H9 (cell line): Measurements from ENCODE around the gene SSTR3. TPM values are rescaled to one million over a fixed set of nuclear protein-coding genes. Genes with fewer than 3 reads are reported as not detected.

ENCODE experiments used
- DNase-seq: peaks from one replicate; pipeline ENCODE4 v3.0.0-alpha.2; 2017
- H2AFZ ChIP-seq: one replicate; pipeline ENCODE4 v1.6.1; 2013; ENCODE audit warnings: mild to moderate bottlenecking, low read length, control low read depth, moderate library complexity
- H2AK5ac ChIP-seq: 2 replicates; pipeline ENCODE4 v1.6.1; 2013; ENCODE audit warnings: low read length, control low read depth, mixed read lengths; ENCODE audit not compliant: insufficient read length
- H2BK120ac ChIP-seq: one replicate; pipeline ENCODE4 v1.6.1; 2013; ENCODE audit warnings: low read depth, mild to moderate bottlenecking, low read length, control low read depth, inconsistent platforms; ENCODE audit not compliant: poor library complexity, severe bottlenecking
- H2BK12ac ChIP-seq: 2 replicates; pipeline ENCODE4 v1.6.1; 2013; ENCODE audit warnings: low read length, control low read depth, mixed read lengths, low read depth; ENCODE audit not compliant: insufficient read length
- H2BK15ac ChIP-seq: 2 replicates; pipeline ENCODE4 v1.6.1; 2013; ENCODE audit warnings: low read depth, low read length, control low read depth
- H2BK20ac ChIP-seq: one replicate; pipeline ENCODE4 v1.6.1; 2013; ENCODE audit warnings: low read depth, mild to moderate bottlenecking, low read length, control low read depth, inconsistent platforms; ENCODE audit not compliant: poor library complexity, severe bottlenecking
- H2BK5ac ChIP-seq: 2 replicates; pipeline ENCODE4 v1.6.1; 2013; ENCODE audit warnings: low read length, control low read depth, mixed read lengths; ENCODE audit not compliant: insufficient read length
- H3K14ac ChIP-seq: 2 replicates; pipeline ENCODE4 v1.6.1; 2013; ENCODE audit warnings: low read length, control low read depth; ENCODE audit not compliant: insufficient read depth
- H3K18ac ChIP-seq: 2 replicates; pipeline ENCODE4 v1.6.1; 2013; ENCODE audit warnings: low read depth, mild to moderate bottlenecking, mixed read lengths, low read length, control low read depth; ENCODE audit not compliant: insufficient read length
- H3K23ac ChIP-seq: 2 replicates; pipeline ENCODE4 v1.6.1; 2013; ENCODE audit warnings: low read length, control low read depth, mixed read lengths, low read depth; ENCODE audit not compliant: insufficient read length
- H3K23me2 ChIP-seq: 2 replicates; pipeline ENCODE4 v1.6.1; 2013; ENCODE audit warnings: low read depth, mild to moderate bottlenecking, mixed read lengths, low read length, control low read depth; ENCODE audit not compliant: insufficient read length, poor library complexity, severe bottlenecking
- H3K27ac ChIP-seq: 2 replicates; pipeline ENCODE4 v1.5.1; 2013; ENCODE audit warnings: low read length, control low read depth, mixed read lengths, low read depth; ENCODE audit not compliant: insufficient read length
- H3K27me3 ChIP-seq: 2 replicates; pipeline ENCODE4 v1.6.1; 2013; ENCODE audit warnings: low read length, control low read depth, inconsistent platforms; ENCODE audit not compliant: insufficient read depth
- H3K4ac ChIP-seq: 2 replicates; pipeline ENCODE4 v1.6.1; 2013; ENCODE audit warnings: low read depth, mild to moderate bottlenecking, control low read depth, inconsistent platforms, low read length, moderate library complexity
- H3K4me1 ChIP-seq: 2 replicates; pipeline ENCODE4 v1.6.1; 2013; ENCODE audit warnings: low read length, control low read depth, inconsistent platforms; ENCODE audit not compliant: insufficient read depth
- H3K4me2 ChIP-seq: 2 replicates; pipeline ENCODE4 v1.6.1; 2013; ENCODE audit warnings: low read length, control low read depth, mixed read lengths; ENCODE audit not compliant: insufficient read length, insufficient read depth
- H3K56ac ChIP-seq: 2 replicates; pipeline ENCODE4 v1.6.1; 2013; ENCODE audit warnings: low read depth, mild to moderate bottlenecking, mixed read lengths, low read length, control low read depth; ENCODE audit not compliant: insufficient read length
- H3K79me1 ChIP-seq: 2 replicates; pipeline ENCODE4 v1.6.1; 2013; ENCODE audit warnings: low read depth, mild to moderate bottlenecking, moderate library complexity, low read length, control low read depth, inconsistent platforms; ENCODE audit not compliant: insufficient read depth, poor library complexity, severe bottlenecking
- H3K79me2 ChIP-seq: 2 replicates; pipeline ENCODE4 v1.6.1; 2013; ENCODE audit warnings: low read length, control low read depth, inconsistent platforms; ENCODE audit not compliant: insufficient read depth
- H3K9ac ChIP-seq: 2 replicates; pipeline ENCODE4 v1.6.1; 2013; ENCODE audit warnings: low read length, control low read depth, mixed read lengths; ENCODE audit not compliant: insufficient read length; ENCODE audit errors: extremely low read depth
- H3K9me3 ChIP-seq: one replicate; pipeline ENCODE4 v1.6.1; 2013; ENCODE audit warnings: low read depth, low read length, inconsistent platforms; ENCODE audit not compliant: control insufficient read depth
- H3T11ph ChIP-seq: one replicate; pipeline ENCODE4 v1.6.1; 2013; ENCODE audit warnings: mild to moderate bottlenecking, low read length, control low read depth, inconsistent platforms
- H4K20me1 ChIP-seq: one replicate; pipeline ENCODE4 v1.6.1; 2013; ENCODE audit not compliant: control insufficient read depth, insufficient read length, insufficient read depth
- H4K5ac ChIP-seq: 2 replicates; pipeline ENCODE4 v1.6.1; 2013; ENCODE audit warnings: low read depth, mild to moderate bottlenecking, mixed read lengths, low read length, control low read depth; ENCODE audit not compliant: insufficient read length
- H4K8ac ChIP-seq: replicated peaks from 2 replicates; pipeline ENCODE4 v1.6.1; 2013; ENCODE audit warnings: low read length, control low read depth, mixed read lengths, low read depth; ENCODE audit not compliant: insufficient read length
- H4K91ac ChIP-seq: 2 replicates; pipeline ENCODE4 v1.6.1; 2013; ENCODE audit warnings: low read depth, mild to moderate bottlenecking, moderate library complexity, mixed read lengths, low read length, control low read depth; ENCODE audit not compliant: insufficient read length
- H3K27ac Mint-ChIP-seq, 3 experiments: 2 replicates in 2 of 3; 3 replicates in 1 of 3; pipeline ENCODE4 v1.8.0; 2020 to 2021; ENCODE audit warnings: mixed read lengths in 3 of 3, mild to moderate bottlenecking in 1 of 3, moderate library complexity in 1 of 3
- H3K27me3 Mint-ChIP-seq: 2 replicates; pipeline ENCODE4 v1.8.0; 2021; ENCODE audit warnings: low read depth, mild to moderate bottlenecking, moderate library complexity, mixed read lengths
- H3K36me3 Mint-ChIP-seq, 3 experiments: 2 replicates in 2 of 3; 3 replicates in 1 of 3; pipeline ENCODE4 v1.8.0; 2020 to 2021; ENCODE audit warnings: low read depth in 3 of 3, mixed read lengths in 3 of 3; ENCODE audit not compliant: insufficient read depth in 1 of 3
- H3K4me1 Mint-ChIP-seq, 2 experiments: 2 replicates each; pipeline ENCODE4 v1.8.0; 2020; ENCODE audit warnings: mixed read lengths in 2 of 2
- H3K4me3 Mint-ChIP-seq, 2 experiments: 2 replicates in 1 of 2; 3 replicates in 1 of 2; pipeline ENCODE4 v1.8.0; 2020 to 2021; ENCODE audit warnings: mild to moderate bottlenecking in 2 of 2, mixed read lengths in 2 of 2, moderate library complexity in 1 of 2
- H3K9me3 Mint-ChIP-seq, 2 experiments: 2 replicates in 1 of 2; 3 replicates in 1 of 2; pipeline ENCODE4 v1.8.0; 2020; ENCODE audit warnings: mild to moderate bottlenecking in 2 of 2, mixed read lengths in 2 of 2, moderate library complexity in 1 of 2
- CTCF ChIP-seq: fragments of 200-600 bp; sonication (generic); conservative IDR thresholded peaks from 3 replicates; pipeline ENCODE4 v1.8.0; 2021; ENCODE audit warnings: antibody characterized with exemption, mild to moderate bottlenecking
- WGBS: extraction: QIAGEN DNeasy Blood & Tissue Kit; methylation state at CpG from one replicate; pipeline ENCODE4 v1.1.7; 2013; ENCODE audit warnings: missing lambda C conversion rate, low lambda C conversion rate, mixed read lengths; ENCODE audit not compliant: insufficient read length; ENCODE audit errors: extremely low coverage; 5-methylcytosine and 5-hydroxymethylcytosine counted together
- total RNA-seq: library from RNA; stranded (reverse); gene quantifications from 2 replicates; pipeline ENCODE4 v1.2.1, GENCODE V29; 2021

SSTR3 gene
- total RNA-seq, 1 experiment from 2014 or later = 0.68 TPM

GRCh38 chr22:37192741-37193140 lies 19.5 kb downstream of the SSTR3 start:
- H3K9ac ChIP-seq = no peak overlapping the region
- peaks cover 5% of the 10 kb centered on the region for H3K9me3 ChIP-seq
- Mint-ChIP-seq H3K4me1 (peaks cover 32 to 41% of the 10 kb centered on the region in 2 experiments), H3K36me3 (peaks cover 17 to 29% (median 19%) of the 10 kb centered on the region in 3 experiments), H3K27me3 (no peaks in the 10 kb centered on the region), H3K27ac (no peak overlapping the region), H3K4me3 (no peak overlapping the region), H3K9me3 (peaks cover 16 to 25% of the 10 kb centered on the region in 2 experiments)
- no CpG with 5 or more reads among the region's 1 CpG for WGBS
- no peaks in the 10 kb centered on the region for H4K20me1 ChIP-seq
- H3K23ac ChIP-seq = no peak overlapping the region
- H3K56ac ChIP-seq = no peak overlapping the region
- no peaks in the 10 kb centered on the region for H3K79me2 ChIP-seq
- H3K27me3 ChIP-seq = no peaks in the 10 kb centered on the region
- TF ChIP-seq CTCF = no peak
- H2BK15ac ChIP-seq = no peak overlapping the region
- H2BK20ac ChIP-seq = no peak overlapping the region
- H3T11ph ChIP-seq = no peak overlapping the region
- H4K8ac ChIP-seq = no peak overlapping the region
- no peaks in the 10 kb centered on the region for H3K79me1 ChIP-seq
- no peak overlapping the region for H4K5ac ChIP-seq
- no peak overlapping the region for H3K4ac ChIP-seq
- H3K4me1 ChIP-seq = peaks cover 3% of the 10 kb centered on the region; the same call in 1 of the 2 replicates
- H2AK5ac ChIP-seq = no peak overlapping the region
- H4K91ac ChIP-seq = no peak overlapping the region
- H3K23me2 ChIP-seq = peaks cover 3% of the 10 kb centered on the region
- no peak for DNase-seq
- H2BK120ac ChIP-seq = no peak overlapping the region
- H3K18ac ChIP-seq = no peak overlapping the region
- no peak overlapping the region for H3K14ac ChIP-seq
- no peak overlapping the region for H2BK5ac ChIP-seq
- no peak overlapping the region for H3K27ac ChIP-seq
- H2AFZ ChIP-seq = no peak overlapping the region
- H3K4me2 ChIP-seq = no peak overlapping the region
- H2BK12ac ChIP-seq = no peak overlapping the region
